ENCODE measurements around the gene DNAH2. TPM values are rescaled to one million over a fixed set of nuclear protein-coding genes. Genes with fewer than 3 reads are reported as not detected.
"Not testable (repeated sequence)": the region's sequence is repeated elsewhere in the genome, so short reads cannot be mapped to it uniquely, and the experiment has no call there.

The DNAH2 gene
- total RNA-seq, 1 experiment from 2014 or later, result not detected

DNA sequence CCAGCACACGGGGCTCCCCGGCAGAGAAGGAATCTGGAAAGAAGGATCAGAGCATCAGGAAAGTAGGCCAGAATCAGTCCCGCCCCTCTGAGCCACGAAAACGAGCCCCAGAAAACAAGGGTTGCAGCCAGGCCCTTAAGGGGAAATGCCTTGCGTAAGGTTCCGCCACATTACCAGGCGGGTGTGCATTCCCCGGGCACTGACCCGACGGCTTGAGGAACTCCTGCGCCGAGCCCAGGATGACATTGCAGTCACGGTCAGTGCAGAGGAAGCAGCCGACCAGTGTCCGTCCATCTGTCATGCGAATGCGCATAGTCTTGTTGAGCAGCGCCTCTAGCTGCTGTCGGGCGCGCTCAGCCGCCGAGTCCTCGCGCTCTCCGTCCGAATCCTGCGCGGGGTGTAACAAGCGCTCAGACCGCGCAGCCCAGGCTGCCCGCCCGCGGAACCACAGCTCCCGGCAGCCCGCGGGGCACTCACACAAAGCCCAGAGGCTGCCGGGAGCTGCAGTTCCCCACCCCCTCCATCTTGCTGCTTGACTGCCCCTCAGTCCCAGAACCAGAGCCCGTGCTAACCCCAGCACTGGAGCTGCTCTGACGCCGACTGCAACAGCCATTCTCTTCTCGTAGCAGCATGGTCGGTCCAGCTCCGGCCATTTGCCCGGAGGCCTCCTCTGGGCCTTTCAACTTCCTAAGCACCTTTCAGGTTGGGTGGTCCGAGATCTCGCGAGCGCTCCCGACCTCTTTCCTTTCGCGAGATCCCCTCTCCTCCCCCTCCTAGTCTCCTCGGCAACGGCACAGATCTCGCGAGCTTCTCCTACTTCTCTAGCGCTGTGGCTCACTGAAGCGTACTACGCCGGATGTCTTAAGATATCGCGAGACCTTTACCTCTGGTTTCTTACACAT, 139.5 kb downstream of the DNAH2 start, which contains the start of gene NAA38:
NAA38 (minus strand) TSS at position 749 of the 902 bp plus-strand sequence; CDS start at position 653, 96 bp downstream.
- Histone ChIP-seq H3K36me3 (peaks cover 24% of the 10 kb centered on the region), H3K4me3 (peak within 1 kb of the TSS; percentile 48), H3K9me3 (replicated peaks) (no peaks in the 10 kb centered on the region), H3K27ac (peak within 1 kb of the TSS; percentile 89), H3K27me3 (replicated peaks) (no peaks in the 10 kb centered on the region), H3K4me1 (replicated peaks) (peaks cover 26% of the 10 kb centered on the region)
- peak; percentile 98 to 100 for DNase-seq (ENCODE audit: low read depth in 1 of 2, low spot score in 2 of 2)

DNA sequence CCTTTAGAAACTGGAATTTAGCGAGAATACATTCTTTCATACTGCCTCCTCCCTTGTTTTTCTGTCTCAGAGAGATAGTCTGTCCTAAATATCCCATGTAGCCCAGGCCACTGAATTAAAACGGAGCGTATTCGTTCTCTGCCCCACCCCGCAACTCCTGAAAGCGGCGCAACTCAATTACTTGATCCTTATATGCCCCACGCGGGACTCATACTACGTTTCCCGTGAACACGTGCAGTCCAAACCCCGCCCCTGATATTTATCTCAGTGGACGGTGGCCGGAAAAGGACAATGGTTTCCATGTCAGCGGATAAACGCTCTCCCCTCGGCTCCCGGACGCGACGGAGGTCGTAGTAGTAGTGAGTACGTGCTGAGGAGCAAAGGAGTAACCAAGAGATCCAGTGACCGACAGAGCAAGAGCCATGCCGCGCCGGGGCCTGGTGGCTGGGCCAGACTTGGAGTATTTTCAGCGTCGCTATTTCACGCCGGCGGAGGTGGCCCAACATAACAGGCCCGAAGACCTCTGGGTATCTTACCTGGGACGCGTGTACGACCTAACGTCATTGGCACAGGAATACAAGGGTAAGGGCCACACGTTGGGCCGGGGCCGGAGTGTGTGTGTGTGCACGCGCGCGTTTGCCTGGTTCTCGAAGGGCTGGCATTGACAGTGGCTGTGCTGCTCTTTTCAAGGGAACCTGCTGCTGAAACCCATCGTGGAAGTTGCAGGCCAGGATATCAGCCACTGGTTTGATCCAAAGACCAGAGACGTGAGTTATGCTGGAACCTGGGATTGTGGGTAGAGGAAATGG, 140.4 kb downstream of the DNAH2 start, which contains the start of gene CYB5D1:
CYB5D1 (plus strand) TSS at position 291 of the 809 bp plus-strand sequence; CDS start at position 423, 132 bp downstream.
- Histone ChIP-seq H3K4me3 (peak within 1 kb of the TSS; percentile 48), H3K4me1 (replicated peaks) (peaks cover 26% of the 10 kb centered on the region), H3K9me3 (replicated peaks) (no peaks in the 10 kb centered on the region), H3K27ac (peak within 1 kb of the TSS; percentile 89), H3K27me3 (replicated peaks) (no peaks in the 10 kb centered on the region), H3K36me3 (peaks cover 15% of the 10 kb centered on the region)
- peak; percentile 91 to 98 for DNase-seq (ENCODE audit: low read depth in 1 of 2, low spot score in 2 of 2)

DNA sequence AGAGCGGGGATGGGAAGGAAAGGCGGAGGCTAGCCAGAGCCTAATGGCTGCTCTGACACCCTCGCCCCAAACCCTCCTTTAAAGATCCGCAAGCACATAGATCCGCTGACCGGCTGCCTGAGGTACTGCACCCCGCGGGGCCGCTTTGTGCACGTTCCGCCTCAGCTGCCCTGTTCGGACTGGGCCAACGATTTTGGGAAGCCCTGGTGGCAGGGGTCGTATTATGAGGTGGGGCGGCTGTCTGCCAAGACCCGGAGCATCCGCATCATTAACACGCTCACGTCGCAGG, 140.9 kb downstream of the DNAH2 start:
- Histone ChIP-seq H3K4me1 (replicated peaks) (peaks cover 26% of the 10 kb centered on the region), H3K4me3 (peak overlapping the region; percentile 48), H3K9me3 (replicated peaks) (no peaks in the 10 kb centered on the region), H3K36me3 (peaks cover 14% of the 10 kb centered on the region), H3K27ac (no peak overlapping the region), H3K27me3 (replicated peaks) (no peaks in the 10 kb centered on the region)
- DNase-seq (ENCODE audit: low read depth in 1 of 2, low spot score in 2 of 2), result no peak

DNA sequence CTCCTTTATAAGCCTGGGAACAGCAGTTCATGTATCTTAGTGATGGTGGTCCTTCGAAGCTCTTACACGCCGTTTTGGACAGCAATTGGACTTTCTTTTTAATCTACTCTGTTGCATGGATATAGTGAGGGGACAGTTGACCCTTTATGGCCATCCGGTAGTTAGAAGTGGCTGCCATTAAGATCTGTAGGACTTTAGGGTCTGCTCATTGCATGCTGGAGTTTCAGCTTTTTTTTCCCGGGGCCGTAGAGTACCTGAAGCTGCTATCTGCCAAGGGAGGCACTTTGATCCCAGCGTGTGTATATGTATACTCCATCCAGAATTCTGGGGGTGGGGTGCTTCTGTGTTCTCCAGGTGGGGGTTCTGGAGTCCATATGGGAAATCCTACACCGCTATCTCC, 141.5 kb downstream of the DNAH2 start:
- Histone ChIP-seq H3K27ac (no peak overlapping the region), H3K4me3 (no peak overlapping the region), H3K9me3 (replicated peaks) (no peaks in the 10 kb centered on the region), H3K4me1 (replicated peaks) (peaks cover 26% of the 10 kb centered on the region), H3K36me3 (peaks cover 19% of the 10 kb centered on the region), H3K27me3 (replicated peaks) (no peaks in the 10 kb centered on the region)
- no peak for DNase-seq (ENCODE audit: low read depth in 1 of 2, low spot score in 2 of 2)

DNA sequence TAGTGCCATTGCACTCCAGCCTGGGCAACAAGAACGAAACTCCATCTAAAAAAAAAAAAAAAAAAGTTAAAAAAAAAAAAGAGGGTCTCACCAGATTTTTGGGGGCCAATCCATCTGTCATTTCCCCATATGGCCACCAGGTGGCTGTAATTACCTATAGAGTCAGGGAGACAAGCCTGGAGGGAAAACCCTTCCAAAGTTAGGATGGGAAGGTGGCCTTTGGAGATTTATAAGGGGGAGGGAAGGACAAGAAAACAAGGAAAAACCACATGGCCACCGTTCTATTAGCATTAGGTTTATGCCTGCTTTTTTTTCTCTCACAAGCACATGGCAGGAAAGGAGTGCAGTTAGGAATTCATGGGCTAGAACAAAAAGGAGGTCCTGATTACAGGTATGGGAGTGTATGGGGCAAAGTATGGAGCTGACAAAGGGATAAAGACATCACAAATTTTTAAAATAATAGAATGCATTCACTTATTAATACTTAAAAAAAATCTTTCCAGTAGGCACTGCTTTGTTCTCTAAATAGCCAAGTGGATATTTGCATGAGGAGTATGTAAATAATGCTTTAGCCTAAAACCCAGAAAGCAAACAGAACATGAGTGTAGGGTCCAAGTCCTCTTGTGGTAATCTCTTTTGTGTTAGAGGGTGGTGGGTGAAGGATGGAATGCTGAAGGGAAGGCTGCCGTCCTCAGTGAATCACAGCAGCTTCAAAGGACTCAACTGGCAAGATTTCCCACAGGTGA, 145.3 kb downstream of the DNAH2 start:
- no peaks in the 10 kb centered on the region for H3K9me3 ChIP-seq (replicated peaks)
- H3K36me3 ChIP-seq, result peaks cover 21% of the 10 kb centered on the region
- DNase-seq (ENCODE audit: low read depth in 1 of 2, low spot score in 2 of 2), result peak; percentile 52 to 53
- no peaks in the 10 kb centered on the region for H3K27me3 ChIP-seq (replicated peaks)
- no peak overlapping the region for H3K27ac ChIP-seq
- peaks cover 11% of the 10 kb centered on the region for H3K4me1 ChIP-seq (replicated peaks)
- no peak overlapping the region for H3K4me3 ChIP-seq

DNA sequence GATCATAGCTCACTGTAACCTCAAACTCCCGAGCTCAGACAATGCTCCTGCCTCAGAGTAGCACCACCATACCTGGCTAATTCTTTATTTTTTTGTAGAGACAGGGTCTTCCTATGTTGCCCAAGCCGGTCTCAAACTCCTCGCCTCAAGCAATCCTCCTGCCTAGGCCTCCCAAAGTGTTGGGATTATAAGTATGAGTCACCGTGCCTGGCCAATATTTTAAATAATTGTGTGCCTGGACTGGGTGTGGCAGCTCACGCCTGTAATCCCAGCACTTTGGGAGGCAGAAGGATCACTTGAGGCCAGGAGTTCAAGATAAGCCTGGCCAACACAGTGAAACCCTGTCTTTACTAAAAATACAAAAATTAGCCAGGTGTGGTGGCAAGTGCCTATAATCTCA, 146.8 kb downstream of the DNAH2 start:
- DNase-seq (ENCODE audit: low read depth in 1 of 2, low spot score in 2 of 2); H3K27me3 ChIP-seq (replicated peaks); H3K9me3 ChIP-seq (replicated peaks); H3K4me1 ChIP-seq (replicated peaks); H3K4me3 ChIP-seq; H3K27ac ChIP-seq: not testable (repeated sequence)
- H3K36me3 ChIP-seq, result peaks cover 18% of the 10 kb centered on the region

DNA sequence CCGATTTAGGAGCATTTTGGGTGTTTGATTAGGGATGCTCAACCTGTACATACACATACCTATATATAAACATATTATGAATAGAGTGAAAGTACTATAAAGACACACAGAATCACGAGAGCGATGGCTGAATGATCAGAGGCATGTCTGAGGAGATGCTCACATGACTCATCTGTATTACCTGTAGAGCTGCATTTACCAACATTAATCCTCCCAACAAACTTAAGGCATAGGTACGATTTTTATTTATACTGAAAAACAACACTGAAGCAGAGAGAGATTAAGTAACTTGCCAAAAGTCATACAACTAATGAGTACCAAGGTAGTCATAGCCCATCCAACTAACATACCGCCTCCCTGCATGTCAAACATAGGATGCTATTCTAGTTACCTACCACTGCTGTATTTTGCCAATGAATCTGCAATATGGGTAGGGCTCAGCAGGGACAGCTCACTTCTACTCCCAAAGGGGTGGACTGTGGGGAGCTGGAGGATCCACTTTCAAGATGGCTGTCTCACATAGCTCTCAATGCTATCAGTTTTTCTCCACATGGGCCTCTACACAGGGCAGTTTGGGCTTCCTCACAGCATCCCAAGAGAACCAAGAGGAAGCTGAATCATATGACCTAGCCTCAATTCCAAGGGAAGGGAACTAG, 147.6 kb downstream of the DNAH2 start:
- no peak overlapping the region for H3K4me3 ChIP-seq

DNA sequence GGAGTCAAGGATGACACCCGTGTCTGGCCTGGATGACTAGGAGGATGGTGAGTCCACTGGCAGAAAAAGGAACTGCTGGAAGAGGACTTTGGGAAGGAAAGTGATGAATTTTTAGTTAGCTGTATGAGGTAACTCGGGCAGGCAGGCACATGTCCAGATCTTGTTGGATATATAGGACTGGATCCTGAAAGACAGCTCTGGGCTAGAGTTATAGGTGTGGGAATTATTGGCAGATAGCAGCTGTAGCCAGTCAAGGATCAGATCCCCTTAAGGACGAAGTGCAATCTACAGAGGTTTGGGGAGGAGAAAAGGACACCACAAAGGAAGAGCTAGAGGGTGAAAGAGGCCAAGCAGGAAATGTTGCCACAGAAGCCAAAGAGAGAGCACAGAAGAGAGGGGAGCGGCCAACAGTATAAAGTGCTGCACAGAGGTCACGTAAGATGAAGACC, 150.4 kb downstream of the DNAH2 start:
- Histone ChIP-seq H3K4me1 (replicated peaks) (no peaks in the 10 kb centered on the region), H3K9me3 (replicated peaks) (no peaks in the 10 kb centered on the region)
- DNase-seq (ENCODE audit: low read depth in 1 of 2, low spot score in 2 of 2), result no peak

More for the DNA sequence above, 147.6 kb downstream of the DNAH2 start:
- Histone ChIP-seq H3K27me3 (replicated peaks) (no peaks in the 10 kb centered on the region), H3K9me3 (replicated peaks) (no peaks in the 10 kb centered on the region), H3K4me1 (replicated peaks) (no peaks in the 10 kb centered on the region), H3K27ac (no peak overlapping the region), H3K36me3 (peaks cover 18% of the 10 kb centered on the region)
- no peak for DNase-seq (ENCODE audit: low read depth in 1 of 2, low spot score in 2 of 2)

DNA sequence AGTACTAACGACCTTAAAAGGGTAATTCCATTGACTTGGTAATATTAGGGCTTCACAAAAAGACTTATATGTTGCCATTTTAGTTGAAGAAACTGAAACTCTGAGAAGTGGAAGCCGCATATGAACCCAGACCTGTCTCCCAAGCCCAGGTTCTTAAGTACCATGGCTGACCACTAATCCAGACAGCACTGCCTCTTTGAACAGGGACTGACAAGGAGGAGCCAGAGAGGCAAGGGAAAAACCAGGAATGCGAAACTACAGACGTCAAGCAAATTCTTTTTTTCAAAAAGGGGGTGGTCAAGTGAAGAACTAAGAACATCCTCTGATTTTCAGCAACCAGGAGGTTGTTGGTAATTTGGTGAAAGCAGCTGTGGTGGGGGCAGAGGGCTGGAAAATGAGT, 155.5 kb downstream of the DNAH2 start:
- no peaks in the 10 kb centered on the region for H3K27me3 ChIP-seq (replicated peaks)
- no peak for DNase-seq (ENCODE audit: low read depth in 1 of 2, low spot score in 2 of 2)
- H3K9me3 ChIP-seq (replicated peaks), result no peaks in the 10 kb centered on the region

More for the DNA sequence above, 150.4 kb downstream of the DNAH2 start:
- Histone ChIP-seq H3K4me3 (no peak overlapping the region), H3K27me3 (replicated peaks) (no peaks in the 10 kb centered on the region), H3K27ac (no peak overlapping the region), H3K36me3 (peaks cover 21% of the 10 kb centered on the region)

DNA sequence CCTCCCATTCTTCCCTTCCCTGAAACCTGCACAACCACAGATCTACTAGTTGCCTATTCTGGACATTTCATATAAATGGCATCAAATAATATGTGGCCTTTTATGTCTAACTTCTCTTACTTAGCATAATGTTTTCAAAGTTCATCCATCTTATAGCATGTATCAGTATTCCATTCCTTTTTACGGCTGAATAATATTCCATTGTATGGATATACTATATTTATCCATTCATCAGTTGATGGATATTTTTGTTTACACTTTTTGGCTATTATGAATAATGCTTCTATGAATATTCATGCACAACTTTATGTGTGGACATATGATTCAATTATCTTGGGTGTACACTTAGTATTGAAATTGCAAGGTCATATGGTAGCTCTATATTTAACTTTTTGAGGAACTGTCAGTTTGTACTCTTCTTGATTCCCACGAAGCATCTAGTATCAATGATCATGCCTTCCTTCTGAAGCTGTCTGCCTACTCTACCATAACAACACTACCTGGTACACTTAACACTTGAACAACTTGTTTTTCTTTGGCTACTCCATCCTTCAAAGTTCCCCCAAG, 158.3 kb downstream of the DNAH2 start:
- Histone ChIP-seq H3K36me3 (peaks cover 21% of the 10 kb centered on the region), H3K4me1 (replicated peaks) (no peaks in the 10 kb centered on the region), H3K4me3 (no peak overlapping the region), H3K9me3 (replicated peaks) (no peaks in the 10 kb centered on the region), H3K27me3 (replicated peaks) (no peaks in the 10 kb centered on the region), H3K27ac (no peak overlapping the region)
- no peak for DNase-seq (ENCODE audit: low read depth in 1 of 2, low spot score in 2 of 2)

More for the DNA sequence above, 155.5 kb downstream of the DNAH2 start:
- H3K4me3 ChIP-seq, result no peak overlapping the region
- no peaks in the 10 kb centered on the region for H3K4me1 ChIP-seq (replicated peaks)
- H3K27ac ChIP-seq, result no peak overlapping the region
- peaks cover 9% of the 10 kb centered on the region; the same call in 1 of the 2 replicates for H3K36me3 ChIP-seq

DNA sequence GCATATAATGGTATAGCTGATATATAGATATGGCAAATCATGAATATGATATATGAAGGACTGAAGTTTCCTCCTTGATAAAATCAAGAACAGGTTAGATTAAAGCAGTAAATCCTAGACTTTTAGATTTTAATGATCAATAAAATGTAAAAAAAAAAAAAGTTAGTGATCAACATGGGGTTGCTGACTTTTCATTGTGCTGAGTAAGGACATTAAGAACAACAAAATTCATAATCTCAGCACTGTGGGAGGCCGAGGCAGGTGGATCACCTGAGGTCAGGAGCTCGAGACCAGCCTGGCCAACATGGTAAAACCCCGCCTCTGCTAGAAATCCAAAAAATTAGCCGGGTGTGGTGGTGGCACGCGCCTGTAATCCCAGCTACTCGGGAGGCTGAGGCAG, 160.7 kb downstream of the DNAH2 start:
- DNase-seq (ENCODE audit: low read depth in 1 of 2, low spot score in 2 of 2), result no peak
- Histone ChIP-seq H3K9me3 (replicated peaks) (no peaks in the 10 kb centered on the region), H3K4me3 (no peak overlapping the region), H3K27ac (no peak overlapping the region), H3K27me3 (replicated peaks) (no peaks in the 10 kb centered on the region), H3K36me3 (peaks cover 25% of the 10 kb centered on the region), H3K4me1 (replicated peaks) (no peaks in the 10 kb centered on the region)

DNA sequence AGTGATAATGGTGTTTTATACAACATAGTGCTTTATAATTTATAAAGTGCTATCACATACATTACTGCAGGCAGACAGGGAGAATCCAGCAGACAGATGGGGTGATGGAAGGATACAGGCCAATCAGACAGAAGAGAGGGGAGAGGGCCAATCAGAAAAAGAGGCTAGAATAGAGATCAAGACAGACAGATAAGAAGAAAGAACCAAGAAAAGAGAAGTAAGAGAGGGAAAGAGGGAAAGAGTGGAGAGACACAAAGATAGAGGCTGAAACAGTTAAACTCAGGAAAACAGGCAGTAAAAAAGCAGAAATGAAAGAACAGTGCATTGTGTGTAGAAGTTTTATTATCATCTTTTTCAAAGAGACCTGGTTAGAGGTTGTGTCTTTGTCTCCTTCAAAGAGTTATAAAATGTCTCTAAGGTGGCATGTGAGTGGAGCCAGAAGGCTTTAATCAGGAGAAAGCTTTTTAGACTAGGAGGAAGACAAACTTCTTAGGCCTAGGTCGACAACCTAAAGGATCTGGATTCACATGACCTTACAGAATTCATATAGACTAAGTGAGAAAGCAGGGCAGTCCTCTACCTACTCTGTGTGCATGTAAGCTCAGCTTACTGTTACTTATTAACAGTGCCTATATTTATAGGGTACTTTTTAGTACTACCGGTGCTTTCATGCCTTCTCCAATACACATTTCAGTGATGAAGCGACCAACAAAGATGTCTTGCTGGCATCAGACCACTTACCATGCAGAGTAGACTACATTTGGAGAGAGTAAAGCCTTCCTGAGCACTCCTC, 162.7 kb downstream of the DNAH2 start:
- H3K27ac ChIP-seq, result no peak overlapping the region
- H3K27me3 ChIP-seq (replicated peaks), result no peaks in the 10 kb centered on the region

More for the DNA sequence above, 162.7 kb downstream of the DNAH2 start:
- peaks cover 7% of the 10 kb centered on the region for H3K4me1 ChIP-seq (replicated peaks)
- H3K4me3 ChIP-seq, result no peak overlapping the region
- H3K9me3 ChIP-seq (replicated peaks), result no peaks in the 10 kb centered on the region
- H3K36me3 ChIP-seq, result peaks cover 25% of the 10 kb centered on the region
- DNase-seq (ENCODE audit: low read depth in 1 of 2, low spot score in 2 of 2), result no peak
